SK-N-SH (cell line): ENCODE results near the gene CDPF1. TPM values are rescaled to one million over a fixed set of nuclear protein-coding genes. Genes with fewer than 3 reads are reported as not detected.

Experiments
- CTCF ChIA-PET: fragments of 300-600, 350-600 bp; formaldehyde crosslinking; extraction: SDS; loops from one replicate; lab custom pipeline; 2021; lab: Yijun Ruan, JAX
- POLR2A ChIA-PET: fragments of 350-600 bp; sonication (Branson Sonifier 250); formaldehyde crosslinking; extraction: SDS; loops from one replicate; lab custom pipeline; 2020; ENCODE audit warnings: antibody characterized with exemption, inconsistent platforms; lab: Yijun Ruan, JAX
- DNase-seq: peaks from one replicate; pipeline ENCODE4 v3.0.0; 2012
- H2AFZ ChIP-seq: fragments of 200-600 bp; sonication (generic); 2 replicates; pipeline ENCODE4 v1.8.1; 2016; ENCODE audit warnings: antibody characterized with exemption, mild to moderate bottlenecking, low read depth
- H3F3A ChIP-seq: fragments of 200-600 bp; sonication (generic); replicated peaks from 2 replicates; pipeline ENCODE3; 2016; ENCODE audit warnings: antibody characterized with exemption, mild to moderate bottlenecking; ENCODE audit not compliant: insufficient read depth
- H3K27ac ChIP-seq, 2 experiments: fragments of 200-500 bp in 1 of 2; fragments of 200-600 bp in 1 of 2; sonication (Bioruptor generic) in 1 of 2; sonication (generic), shearing (Covaris generic) in 1 of 2; 2 replicates each; pipeline versions ENCODE4 v1.5.1 to v1.6.1; 2014 to 2016; ENCODE audit warnings: low read depth in 2 of 2, inconsistent platforms in 1 of 2, low read length in 1 of 2, mild to moderate bottlenecking in 1 of 2, mixed read lengths in 1 of 2
- H3K27me3 ChIP-seq: fragments of 200-600 bp; sonication (generic), shearing (Covaris generic); 2 replicates; pipeline ENCODE4 v1.6.1; 2016; ENCODE audit warnings: mixed run types; ENCODE audit not compliant: insufficient read depth
- H3K36me3 ChIP-seq, 2 experiments: fragments of 200-500 bp in 1 of 2; fragments of 200-600 bp in 1 of 2; sonication (Bioruptor generic) in 1 of 2; sonication (generic) in 1 of 2; replicated peaks in 1 of 2; 2 replicates each; pipeline versions ENCODE3 to v1.5.1; 2014 to 2016; ENCODE audit warnings: low read length in 1 of 2, mild to moderate bottlenecking in 1 of 2; ENCODE audit not compliant: insufficient read depth in 2 of 2, control insufficient read depth in 1 of 2
- H3K4me1 ChIP-seq, 2 experiments: fragments of 200-500 bp in 1 of 2; fragments of 200-600 bp in 1 of 2; sonication (Bioruptor generic) in 1 of 2; sonication (generic), shearing (Covaris generic) in 1 of 2; 2 replicates each; pipeline versions ENCODE4 v1.5.1 to v1.6.1; 2014 to 2016; ENCODE audit warnings: low read depth in 1 of 2, low read length in 1 of 2, mixed run types in 1 of 2; ENCODE audit not compliant: insufficient read depth in 2 of 2, control insufficient read depth in 1 of 2
- H3K4me2 ChIP-seq: fragments of 200-600 bp; sonication (generic), shearing (Covaris generic); 2 replicates; pipeline ENCODE4 v1.6.1; 2017; ENCODE audit warnings: mixed run types
- H3K4me3 ChIP-seq, 2 experiments: fragments of 200-500 bp in 1 of 2; fragments of 200-600 bp in 1 of 2; sonication (Bioruptor generic) in 1 of 2; sonication (generic), shearing (Covaris generic) in 1 of 2; 2 replicates each; pipeline versions ENCODE4 v1.5.1 to v1.8.1; 2014 to 2016; ENCODE audit warnings: low read depth in 2 of 2, inconsistent platforms in 1 of 2, low read length in 1 of 2, mild to moderate bottlenecking in 1 of 2, mixed read lengths in 1 of 2, moderate library complexity in 1 of 2
- H3K79me2 ChIP-seq: fragments of 200-600 bp; sonication (generic); 2 replicates; pipeline ENCODE4 v1.8.1; 2017; ENCODE audit warnings: mild to moderate bottlenecking; ENCODE audit not compliant: insufficient read depth
- H3K9ac ChIP-seq: fragments of 200-600 bp; sonication (generic); 2 replicates; pipeline ENCODE4 v1.6.1; 2017; ENCODE audit warnings: mixed run types
- H3K9me2 ChIP-seq: fragments of 200-600 bp; sonication (generic); 2 replicates; pipeline ENCODE4 v1.6.1; 2017; ENCODE audit warnings: mixed run types
- H3K9me3 ChIP-seq: fragments of 200-600 bp; sonication (generic); 2 replicates; pipeline ENCODE4 v1.6.1; 2017; ENCODE audit warnings: mixed run types, mild to moderate bottlenecking, moderate library complexity
- H4K20me1 ChIP-seq: fragments of 200-600 bp; sonication (generic); 2 replicates; pipeline ENCODE4 v1.6.1; 2017; ENCODE audit warnings: mild to moderate bottlenecking, mixed run types; ENCODE audit not compliant: insufficient read depth
- ELF1 ChIP-seq: IDR thresholded peaks from 2 replicates; pipeline ENCODE4 v1.4.0; 2012
- EZH2phosphoT487 ChIP-seq: fragments of 200-600 bp; sonication (generic); IDR thresholded peaks from 2 replicates; pipeline ENCODE4 v1.6.1; 2017; ENCODE audit warnings: low read depth, mixed run types, mild to moderate bottlenecking, antibody characterized with exemption, moderate library complexity, borderline replicate concordance
- FOXJ3 ChIP-seq: sonication (generic); formaldehyde crosslinking; IDR thresholded peaks from 2 replicates; pipeline ENCODE4 v1.5.1; 2020; ENCODE audit warnings: mild to moderate bottlenecking, missing genetic modification reagents
- JUND ChIP-seq: IDR thresholded peaks from 2 replicates; pipeline ENCODE4 v1.4.0; 2012
- MEF2A ChIP-seq: IDR thresholded peaks from 2 replicates; pipeline ENCODE4 v1.4.0; 2012; ENCODE audit warnings: low read depth, borderline replicate concordance
- MXI1 ChIP-seq: IDR thresholded peaks from 2 replicates; pipeline ENCODE4 v1.6.1; 2012; ENCODE audit warnings: mild to moderate bottlenecking, low read depth, low read length, improper control_type of control experiment
- RAD21 ChIP-seq: IDR thresholded peaks from 2 replicates; pipeline ENCODE4 v1.6.1; 2012; ENCODE audit warnings: mild to moderate bottlenecking, low read length
- RFX5 ChIP-seq: IDR thresholded peaks from 2 replicates; pipeline ENCODE4 v1.6.1; 2012; ENCODE audit warnings: mild to moderate bottlenecking, improper control_type of control experiment, low read length
- SIN3A ChIP-seq: IDR thresholded peaks from 2 replicates; pipeline ENCODE4 v1.6.1; 2012; ENCODE audit warnings: low read depth, mild to moderate bottlenecking, low read length, moderate library complexity, borderline replicate concordance
- SMC3 ChIP-seq: IDR thresholded peaks from 2 replicates; pipeline ENCODE4 v1.6.1; 2012; ENCODE audit warnings: low read depth, low read length, improper control_type of control experiment
- YY1 ChIP-seq: IDR thresholded peaks from 2 replicates; pipeline ENCODE4 v1.4.0; 2012; ENCODE audit warnings: low read depth, mild to moderate bottlenecking
- WGBS: methylation state at CpG from one replicate; pipeline ENCODE4 v1.1.6; 2017; ENCODE audit warnings: low lambda C conversion rate; 5-methylcytosine and 5-hydroxymethylcytosine counted together
- polyA plus RNA-seq, 3 experiments: library from polyadenylated mRNA; depleted of rRNA; stranded (reverse); fragments of >200 nt; gene quantifications; 2 replicates each; pipeline ENCODE4 v1.2.3, GENCODE V29; 2012
- TF ChIP-seq, protein P1 (sequence below): fragments of 150-350 bp; IDR thresholded peaks from 2 replicates; pipeline ENCODE4 v1.6.1; 2016; ENCODE audit warnings: mild to moderate bottlenecking, low read depth, low read length
- TF ChIP-seq, protein P2 (sequence below): IDR thresholded peaks from 2 replicates; pipeline ENCODE4 v1.4.0; 2012; ENCODE audit warnings: low read depth
- TF ChIP-seq, protein P3 (sequence below): IDR thresholded peaks from 2 replicates; pipeline ENCODE4 v1.4.0; 2012; ENCODE audit warnings: low read depth, borderline replicate concordance
- TF ChIP-seq, protein P4 (sequence below): fragments of 200-600 bp; sonication (generic); IDR thresholded peaks from 2 replicates; pipeline ENCODE4 v1.6.1; 2017; ENCODE audit warnings: antibody characterized with exemption, mild to moderate bottlenecking, moderate library complexity
- TF ChIP-seq, protein P5 (sequence below): IDR thresholded peaks from 2 replicates; pipeline ENCODE4 v1.4.0; 2012; ENCODE audit warnings: low read depth, borderline replicate concordance

The CDPF1 gene
- polyA plus RNA-seq, 1 of the 3 experiments (the other 2 are of a cell fraction), result 25.3 TPM

DNA sequence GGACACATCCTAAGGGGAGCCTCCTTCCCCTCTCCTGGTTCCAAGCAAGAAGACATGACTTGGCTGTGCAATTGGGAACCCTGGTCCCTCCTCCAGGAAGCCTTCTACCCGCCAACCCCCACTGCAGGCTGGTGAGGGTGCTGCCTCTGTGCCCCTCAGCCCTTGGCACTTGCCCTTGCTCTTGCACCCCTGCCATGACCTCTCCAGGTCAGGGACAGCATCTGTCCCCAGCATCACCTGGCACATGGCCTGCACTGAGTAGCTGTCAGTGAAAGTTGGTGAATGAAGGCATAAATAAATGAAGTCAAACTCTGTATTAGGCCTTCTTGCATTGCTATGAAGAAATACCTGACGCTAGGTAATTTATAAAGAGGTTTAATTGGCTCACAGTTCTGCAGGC is 44.7 kb upstream of the CDPF1 start:
- Histone ChIP-seq H3K27ac (no peak overlapping the region), H3K4me3 (no peak overlapping the region), H3K4me2 (no peak overlapping the region), H3K4me1 (peaks cover 5 to 21% of the 10 kb centered on the region in 2 experiments; a peak in 3 of 4 replicates), H3K27me3 (no peaks in the 10 kb centered on the region), H2AFZ (no peak overlapping the region), H3K9ac (no peak overlapping the region), H3K36me3 (peaks cover 8 to 9% of the 10 kb centered on the region in 2 experiments), H3K9me2 (no peaks in the 10 kb centered on the region), H4K20me1 (no peaks in the 10 kb centered on the region), H3K9me3 (no peaks in the 10 kb centered on the region), H3K79me2 (peaks cover 30% of the 10 kb centered on the region), H3F3A (peaks cover 4% of the 10 kb centered on the region)
- whole genome bisulfite sequencing, result 100% methylated on average over 2 of the region's 2 CpGs
- ChIA-PET CTCF (interaction anchor here (1.7 to 5.8 kb wide), 2 partner anchors 173 to 288 kb away, joined by 4 to 45 read pairs; no protein-coding TSS in a partner anchor), POLR2A (interaction anchor here (1.1 kb wide), 1 partner anchor 25 kb away, joined by 4 read pairs; no protein-coding TSS in a partner anchor)
- TF ChIP-seq, protein P1, sequence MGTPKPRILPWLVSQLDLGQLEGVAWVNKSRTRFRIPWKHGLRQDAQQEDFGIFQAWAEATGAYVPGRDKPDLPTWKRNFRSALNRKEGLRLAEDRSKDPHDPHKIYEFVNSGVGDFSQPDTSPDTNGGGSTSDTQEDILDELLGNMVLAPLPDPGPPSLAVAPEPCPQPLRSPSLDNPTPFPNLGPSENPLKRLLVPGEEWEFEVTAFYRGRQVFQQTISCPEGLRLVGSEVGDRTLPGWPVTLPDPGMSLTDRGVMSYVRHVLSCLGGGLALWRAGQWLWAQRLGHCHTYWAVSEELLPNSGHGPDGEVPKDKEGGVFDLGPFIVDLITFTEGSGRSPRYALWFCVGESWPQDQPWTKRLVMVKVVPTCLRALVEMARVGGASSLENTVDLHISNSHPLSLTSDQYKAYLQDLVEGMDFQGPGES, result no peak
- no peak for TF ChIP-seq RAD21
- no peak for TF ChIP-seq ELF1
- no peak for TF ChIP-seq FOXJ3 (CRISPR knock-in tag)
- TF ChIP-seq, protein P2, sequence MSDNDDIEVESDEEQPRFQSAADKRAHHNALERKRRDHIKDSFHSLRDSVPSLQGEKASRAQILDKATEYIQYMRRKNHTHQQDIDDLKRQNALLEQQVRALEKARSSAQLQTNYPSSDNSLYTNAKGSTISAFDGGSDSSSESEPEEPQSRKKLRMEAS, result no peak
- TF ChIP-seq SIN3A, result no peak
- TF ChIP-seq MXI1, result no peak
- no peak for TF ChIP-seq EZH2phosphoT487
- TF ChIP-seq, protein P3, sequence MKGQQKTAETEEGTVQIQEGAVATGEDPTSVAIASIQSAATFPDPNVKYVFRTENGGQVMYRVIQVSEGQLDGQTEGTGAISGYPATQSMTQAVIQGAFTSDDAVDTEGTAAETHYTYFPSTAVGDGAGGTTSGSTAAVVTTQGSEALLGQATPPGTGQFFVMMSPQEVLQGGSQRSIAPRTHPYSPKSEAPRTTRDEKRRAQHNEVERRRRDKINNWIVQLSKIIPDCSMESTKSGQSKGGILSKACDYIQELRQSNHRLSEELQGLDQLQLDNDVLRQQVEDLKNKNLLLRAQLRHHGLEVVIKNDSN, result no peak
- TF ChIP-seq YY1, result no peak
- TF ChIP-seq, protein P4, sequence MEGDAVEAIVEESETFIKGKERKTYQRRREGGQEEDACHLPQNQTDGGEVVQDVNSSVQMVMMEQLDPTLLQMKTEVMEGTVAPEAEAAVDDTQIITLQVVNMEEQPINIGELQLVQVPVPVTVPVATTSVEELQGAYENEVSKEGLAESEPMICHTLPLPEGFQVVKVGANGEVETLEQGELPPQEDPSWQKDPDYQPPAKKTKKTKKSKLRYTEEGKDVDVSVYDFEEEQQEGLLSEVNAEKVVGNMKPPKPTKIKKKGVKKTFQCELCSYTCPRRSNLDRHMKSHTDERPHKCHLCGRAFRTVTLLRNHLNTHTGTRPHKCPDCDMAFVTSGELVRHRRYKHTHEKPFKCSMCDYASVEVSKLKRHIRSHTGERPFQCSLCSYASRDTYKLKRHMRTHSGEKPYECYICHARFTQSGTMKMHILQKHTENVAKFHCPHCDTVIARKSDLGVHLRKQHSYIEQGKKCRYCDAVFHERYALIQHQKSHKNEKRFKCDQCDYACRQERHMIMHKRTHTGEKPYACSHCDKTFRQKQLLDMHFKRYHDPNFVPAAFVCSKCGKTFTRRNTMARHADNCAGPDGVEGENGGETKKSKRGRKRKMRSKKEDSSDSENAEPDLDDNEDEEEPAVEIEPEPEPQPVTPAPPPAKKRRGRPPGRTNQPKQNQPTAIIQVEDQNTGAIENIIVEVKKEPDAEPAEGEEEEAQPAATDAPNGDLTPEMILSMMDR, result no peak
- no peak for TF ChIP-seq SMC3
- TF ChIP-seq, protein P5, sequence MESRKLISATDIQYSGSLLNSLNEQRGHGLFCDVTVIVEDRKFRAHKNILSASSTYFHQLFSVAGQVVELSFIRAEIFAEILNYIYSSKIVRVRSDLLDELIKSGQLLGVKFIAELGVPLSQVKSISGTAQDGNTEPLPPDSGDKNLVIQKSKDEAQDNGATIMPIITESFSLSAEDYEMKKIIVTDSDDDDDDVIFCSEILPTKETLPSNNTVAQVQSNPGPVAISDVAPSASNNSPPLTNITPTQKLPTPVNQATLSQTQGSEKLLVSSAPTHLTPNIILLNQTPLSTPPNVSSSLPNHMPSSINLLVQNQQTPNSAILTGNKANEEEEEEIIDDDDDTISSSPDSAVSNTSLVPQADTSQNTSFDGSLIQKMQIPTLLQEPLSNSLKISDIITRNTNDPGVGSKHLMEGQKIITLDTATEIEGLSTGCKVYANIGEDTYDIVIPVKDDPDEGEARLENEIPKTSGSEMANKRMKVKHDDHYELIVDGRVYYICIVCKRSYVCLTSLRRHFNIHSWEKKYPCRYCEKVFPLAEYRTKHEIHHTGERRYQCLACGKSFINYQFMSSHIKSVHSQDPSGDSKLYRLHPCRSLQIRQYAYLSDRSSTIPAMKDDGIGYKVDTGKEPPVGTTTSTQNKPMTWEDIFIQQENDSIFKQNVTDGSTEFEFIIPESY, result no peak
- TF ChIP-seq MEF2A, result no peak
- TF ChIP-seq RFX5, result no peak
- no peak for TF ChIP-seq JUND
- no peak for DNase-seq
